Activated T-cell treated with anti-CD3 and anti-CD28 coated beads, Interleukin-2, amount 50 U/mL, for 1 hour (primary cell): ENCODE data around the gene ORC3.
"Not testable (repeated sequence)": the region's sequence is repeated elsewhere in the genome, so short reads cannot be mapped to it uniquely, and the experiment has no call there.

Source experiments
- DNase-seq: peaks from one replicate; pipeline ENCODE4 v3.0.0-alpha.2; 2020

Gene ORC3

DNA sequence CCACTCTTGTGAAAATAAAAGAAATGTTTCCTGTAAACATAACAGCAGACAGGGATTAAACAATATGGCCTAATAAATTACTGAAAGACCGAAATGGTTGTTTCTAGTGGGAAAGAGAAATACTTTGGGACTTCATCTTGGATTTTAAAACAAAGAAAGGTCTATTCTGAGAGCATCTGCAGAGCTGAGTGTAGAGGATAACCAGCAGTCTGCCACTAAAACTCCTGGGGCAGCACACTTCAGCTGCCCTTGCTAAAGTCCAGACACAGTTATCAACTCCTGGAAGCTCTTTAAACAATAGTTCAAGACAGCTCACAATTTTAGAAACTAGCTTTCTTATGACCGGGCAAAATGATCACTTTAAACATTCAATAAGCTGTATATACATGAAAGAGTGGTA is 73.5 kb downstream of the ORC3 start:
- no peak for DNase-seq

DNA sequence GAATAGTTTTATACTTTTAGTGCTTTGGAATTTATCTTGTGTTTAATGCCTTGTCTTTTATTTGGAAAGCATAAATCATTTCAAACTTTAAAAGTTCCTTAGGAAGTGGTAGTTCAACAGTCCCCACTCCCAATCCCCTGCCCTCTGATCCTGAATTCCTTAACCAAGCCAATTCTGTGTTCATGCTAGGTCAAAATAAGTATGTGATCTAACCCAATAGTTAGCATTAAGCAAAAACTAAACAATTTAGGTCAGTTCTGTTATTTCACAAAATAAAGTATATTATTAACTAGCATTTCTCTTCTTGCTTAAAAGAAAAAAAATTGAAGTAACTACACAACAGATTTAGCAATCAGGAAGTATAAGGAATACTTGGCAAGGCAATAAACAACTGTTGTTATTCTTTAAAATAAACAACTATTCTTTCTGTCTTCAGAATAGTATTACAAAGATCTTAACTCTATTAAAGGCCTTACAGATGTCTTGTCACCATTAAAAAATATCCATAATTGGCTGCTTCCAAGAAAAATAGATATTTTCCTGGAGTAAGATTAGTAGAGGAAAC is 75.1 kb downstream of the ORC3 start:
- no peak for DNase-seq

DNA sequence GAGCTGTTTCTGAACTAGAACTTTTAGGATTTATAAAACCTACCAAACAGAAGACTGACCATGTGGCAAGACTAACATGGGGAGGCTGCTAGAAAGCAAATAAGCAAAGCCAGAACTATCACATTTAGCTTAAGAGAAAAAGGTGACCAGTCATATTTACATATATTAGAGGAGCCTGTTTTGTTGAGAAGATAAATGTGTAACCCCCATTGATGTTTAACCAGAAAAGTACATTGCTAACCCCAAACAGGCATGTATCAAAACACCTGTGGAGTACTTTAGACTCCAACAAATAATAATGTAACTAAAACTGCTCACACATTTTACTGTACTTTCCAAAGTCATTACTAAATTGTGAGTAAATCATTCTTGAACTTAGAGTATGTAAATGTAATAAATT is 77.1 kb downstream of the ORC3 start:
- no peak for DNase-seq

DNA sequence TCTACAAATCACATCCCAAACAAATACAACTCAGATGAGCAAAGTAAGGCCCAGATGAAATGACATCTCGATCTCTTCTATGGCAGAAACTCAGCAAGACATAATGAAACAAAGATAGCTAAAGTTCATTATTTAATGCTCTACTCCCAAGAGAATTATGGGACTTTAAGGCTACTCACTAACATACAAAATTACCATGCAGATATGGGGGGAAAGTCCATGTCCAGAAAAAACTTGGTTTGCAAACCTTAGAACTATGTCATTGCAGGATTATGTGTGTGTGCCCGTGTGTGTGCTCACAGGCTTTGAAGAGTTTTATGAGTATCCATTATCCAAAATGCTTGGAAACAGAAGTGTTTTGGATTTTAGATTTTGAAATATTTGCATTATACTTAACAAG is 78.1 kb downstream of the ORC3 start:
- DNase-seq: no peak

DNA sequence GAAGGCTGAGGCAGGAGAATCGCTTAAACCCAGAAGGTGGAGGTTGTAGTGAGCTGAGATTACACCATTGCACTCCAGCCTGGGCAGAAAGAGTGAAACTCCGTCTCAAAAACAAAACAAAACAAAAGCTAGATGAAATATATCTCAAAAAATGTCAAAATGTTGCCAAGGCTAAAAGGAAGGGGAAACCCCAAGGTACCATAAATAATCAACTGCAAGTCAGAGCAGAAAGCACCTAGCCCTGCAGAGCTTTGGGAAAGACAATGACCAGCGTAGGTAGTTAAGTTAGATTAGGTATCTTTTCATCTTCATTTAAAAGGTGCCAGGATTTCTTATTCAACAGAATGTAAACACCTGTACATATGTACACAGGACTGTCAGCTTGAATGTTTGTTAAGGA is 79.1 kb downstream of the ORC3 start:
- no peak for DNase-seq

DNA sequence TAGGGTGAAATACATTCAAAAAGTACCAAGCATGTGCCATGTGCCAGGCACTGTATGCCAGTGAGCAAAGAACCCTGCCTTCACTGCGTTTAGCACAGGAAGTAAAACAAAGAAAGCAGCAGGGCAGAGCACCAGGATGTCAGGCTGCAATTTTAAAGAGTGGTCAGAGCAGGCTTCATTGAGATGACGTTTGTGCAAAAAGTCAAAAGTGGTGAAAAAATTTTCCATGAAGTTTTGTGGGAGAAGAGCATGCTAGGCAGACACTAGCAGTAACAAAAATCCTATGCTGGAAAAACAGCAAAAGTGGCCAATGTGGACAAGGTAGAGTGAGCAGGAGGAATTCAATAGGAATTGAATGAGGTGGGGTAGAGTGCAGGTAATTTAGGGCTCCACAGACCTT is 80.8 kb downstream of the ORC3 start:
- DNase-seq: no peak

DNA sequence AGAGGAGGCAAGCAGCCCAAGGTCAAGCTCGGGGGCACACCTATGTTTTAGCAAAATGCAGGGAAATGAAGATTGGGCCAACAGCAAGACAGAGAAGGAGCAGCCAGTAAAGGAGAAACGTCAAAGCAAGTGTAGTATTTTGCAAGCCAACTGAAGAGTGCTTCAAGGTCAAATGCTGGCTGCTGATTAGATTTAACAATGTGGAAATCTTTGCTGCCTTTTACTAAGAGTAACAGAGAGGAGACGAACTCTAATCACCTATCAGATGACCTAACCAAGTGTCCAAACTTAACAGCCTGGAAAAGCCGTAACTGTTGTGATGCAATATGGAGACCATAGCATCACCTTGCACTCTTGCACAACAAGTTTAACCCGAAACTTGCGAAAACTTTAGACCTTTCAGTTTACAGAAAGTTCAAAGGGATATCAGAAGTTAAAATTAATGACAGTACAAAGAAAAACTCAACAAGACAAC is 81.7 kb downstream of the ORC3 start:
- no peak for DNase-seq

DNA sequence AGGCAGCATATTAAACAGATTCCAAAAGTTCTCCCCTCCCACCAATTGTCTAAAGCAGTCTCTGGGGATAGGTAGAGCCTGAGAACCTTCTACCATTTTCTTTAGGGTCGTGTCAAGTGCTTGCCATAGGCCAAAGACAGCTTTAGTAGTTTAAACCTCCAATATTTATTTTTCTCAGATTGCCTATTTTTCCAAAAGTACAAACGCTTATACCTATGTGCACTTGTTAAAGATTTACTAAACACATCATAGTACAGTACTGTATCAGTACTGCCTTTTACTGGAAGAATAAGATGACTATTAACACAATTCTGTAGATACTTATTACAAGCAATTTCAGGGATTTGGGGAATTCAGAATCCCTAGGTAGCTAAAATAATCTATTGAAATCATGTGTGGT is 82.7 kb downstream of the ORC3 start:
- no peak for DNase-seq

DNA sequence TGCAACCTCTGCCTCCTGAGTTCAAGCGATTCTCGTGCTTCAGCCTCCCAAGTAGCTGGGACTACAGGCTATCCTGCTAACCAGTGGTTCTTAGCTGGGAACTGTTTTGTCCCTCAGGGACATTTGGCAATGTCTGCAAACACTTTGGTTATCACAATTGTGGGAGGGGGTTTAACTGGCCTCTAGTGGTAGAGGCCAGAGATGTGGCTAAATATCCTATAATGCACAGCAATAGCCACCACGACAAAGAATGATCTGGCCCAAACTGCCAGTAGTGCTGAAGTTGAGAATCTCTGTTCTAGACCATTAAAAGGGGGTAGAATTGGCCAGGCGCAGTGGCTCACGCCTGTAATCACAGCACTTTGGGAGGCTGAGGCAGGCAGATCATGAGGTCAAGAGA is 83.3 kb downstream of the ORC3 start:
- DNase-seq: no peak

DNA sequence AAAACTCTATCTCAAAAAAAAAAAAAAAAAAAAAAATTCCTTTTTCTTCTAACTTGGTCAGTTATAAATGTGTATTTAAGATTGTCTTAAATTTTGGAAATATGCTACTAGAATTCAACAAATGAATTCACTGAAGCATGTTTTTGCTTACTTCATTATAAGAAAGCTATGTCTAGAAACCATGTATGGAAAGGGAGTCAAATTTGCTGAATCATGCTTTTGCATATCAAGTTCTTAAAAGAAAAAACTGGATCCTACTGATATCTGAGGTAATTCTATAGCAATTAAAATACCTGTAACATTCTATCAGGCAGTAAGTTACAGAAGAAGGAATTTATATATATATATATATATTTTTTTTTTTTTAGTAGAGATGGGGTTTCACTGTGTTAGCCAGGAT is 84.4 kb downstream of the ORC3 start:
- no peak for DNase-seq

DNA sequence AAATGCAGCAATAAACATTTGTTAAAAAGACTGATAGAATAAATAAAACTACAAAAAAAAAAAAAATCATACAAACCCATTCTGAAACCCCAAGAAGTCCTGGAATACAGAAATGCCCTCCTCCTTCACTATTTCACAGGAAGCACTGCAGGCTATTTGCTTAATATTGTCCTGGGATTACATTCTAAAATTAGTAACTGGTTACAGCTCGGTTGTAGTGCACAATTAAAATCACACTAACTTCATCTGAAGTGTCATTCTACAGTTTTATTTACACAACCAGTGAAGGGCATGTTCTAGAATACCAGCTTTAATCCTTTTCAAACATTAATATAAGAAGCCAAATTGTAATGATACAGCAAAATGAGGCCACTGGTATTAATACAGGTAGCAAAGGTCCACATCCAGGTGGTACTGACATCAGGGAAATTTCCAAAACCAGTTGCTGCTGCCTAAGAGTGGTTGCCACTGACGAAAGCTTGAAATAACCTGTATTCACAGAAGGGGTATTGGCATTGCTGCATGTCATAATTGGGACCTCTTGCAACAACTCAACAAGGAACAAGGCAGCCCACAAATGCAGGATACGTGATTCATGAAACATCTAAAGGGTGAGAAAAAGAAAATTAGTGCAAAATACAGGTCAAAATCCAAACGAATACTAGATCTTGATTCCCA is 85.2 kb downstream of the ORC3 start:
- DNase-seq: no peak

DNA sequence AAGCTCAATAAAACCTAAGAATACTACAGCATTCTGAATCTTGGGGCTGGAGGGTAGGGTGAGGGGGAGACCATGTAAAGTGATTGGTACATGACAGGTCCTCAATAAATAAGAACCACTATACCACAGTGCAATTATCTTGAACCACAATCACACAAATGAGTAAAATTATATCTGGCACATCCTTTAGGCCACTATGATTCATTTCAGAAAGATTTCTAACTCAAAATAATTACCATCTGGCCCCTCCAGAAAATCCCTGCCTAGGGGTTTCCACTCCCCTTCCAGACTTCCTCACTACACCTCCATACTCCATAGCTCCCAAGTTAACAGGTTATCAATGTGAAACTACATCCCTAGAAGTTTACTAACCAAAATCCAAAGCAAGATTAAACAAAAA is 92.4 kb downstream of the ORC3 start:
- no peak for DNase-seq

DNA sequence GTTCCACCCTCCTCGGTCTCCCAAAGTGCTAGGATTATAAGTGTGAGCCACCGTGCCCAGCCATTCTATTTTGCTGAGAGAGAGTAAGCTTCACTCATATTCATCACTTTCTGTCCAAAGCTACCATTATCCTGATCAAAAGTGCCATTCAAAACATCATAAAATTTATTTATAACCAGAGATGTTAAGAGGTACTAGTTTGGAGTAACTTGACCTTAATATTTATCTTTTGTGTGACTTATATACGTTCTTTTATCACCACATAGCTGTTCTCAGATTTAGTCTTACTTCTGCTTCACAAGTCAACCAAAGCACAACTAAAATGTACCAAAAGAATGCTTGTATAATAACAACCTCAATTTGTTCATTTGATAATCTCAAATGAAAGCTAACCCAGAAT is 94.0 kb downstream of the ORC3 start:
- no peak for DNase-seq

DNA sequence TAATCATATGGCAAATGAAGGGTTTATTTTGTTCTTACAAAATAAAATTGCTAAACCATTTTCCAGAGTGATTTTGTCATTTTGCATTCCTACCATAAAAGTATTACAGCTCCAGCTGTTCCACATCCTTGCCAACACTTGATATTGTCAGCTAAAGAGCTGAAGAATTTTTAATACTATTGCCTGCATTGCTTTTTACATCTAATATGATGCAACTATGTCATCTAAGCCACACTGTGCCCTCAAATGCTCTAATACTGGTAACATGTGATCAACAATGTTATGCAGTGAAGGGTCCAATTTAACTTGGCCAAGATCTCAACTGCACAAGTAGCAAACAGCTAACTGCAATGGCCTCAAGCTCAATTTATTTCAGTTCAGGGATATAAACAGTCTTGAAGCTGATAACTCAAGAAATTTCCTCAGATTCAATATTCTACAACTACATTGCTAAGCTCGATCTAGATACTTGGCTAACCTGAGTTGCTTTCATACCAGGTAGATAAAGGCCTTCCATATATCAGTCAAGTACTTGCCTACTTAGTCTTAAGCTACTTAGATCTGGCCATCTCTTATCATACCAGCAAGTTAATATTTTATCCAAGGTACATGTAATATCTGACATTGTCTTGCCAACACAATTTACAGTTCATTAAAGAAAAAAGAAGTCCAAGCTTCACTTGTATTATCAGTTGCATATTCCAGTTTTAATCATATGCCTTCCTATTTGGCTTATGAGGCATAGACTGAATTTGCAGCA is 95.1 kb downstream of the ORC3 start:
- DNase-seq: no peak

DNA sequence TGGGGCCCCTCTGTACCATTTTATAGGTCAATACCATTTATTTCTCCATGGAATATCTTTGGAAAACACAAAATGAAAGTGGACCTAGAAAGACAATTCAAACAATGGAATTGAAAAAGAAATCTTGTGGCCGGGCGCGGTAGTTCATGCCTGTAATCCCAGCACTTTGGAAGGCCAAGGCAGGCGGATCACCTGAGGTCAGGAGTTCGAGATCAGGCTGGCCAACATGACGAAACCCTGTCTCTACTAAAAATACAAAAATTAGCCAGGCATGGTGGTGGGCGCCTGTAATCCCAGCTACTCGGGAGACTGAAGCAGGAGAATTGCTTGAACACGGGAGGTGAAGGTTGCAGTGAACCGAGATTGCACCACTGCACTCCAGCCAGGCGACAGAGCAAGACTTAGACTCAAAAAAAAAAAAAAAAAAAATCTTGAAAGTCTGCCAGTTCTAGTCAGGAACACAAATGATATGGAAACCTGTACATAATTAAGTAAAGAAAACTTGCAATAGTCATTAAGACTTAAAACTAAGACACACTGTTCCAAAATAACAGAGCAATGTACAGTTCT is 96.8 kb downstream of the ORC3 start:
- DNase-seq: not testable (repeated sequence)

DNA sequence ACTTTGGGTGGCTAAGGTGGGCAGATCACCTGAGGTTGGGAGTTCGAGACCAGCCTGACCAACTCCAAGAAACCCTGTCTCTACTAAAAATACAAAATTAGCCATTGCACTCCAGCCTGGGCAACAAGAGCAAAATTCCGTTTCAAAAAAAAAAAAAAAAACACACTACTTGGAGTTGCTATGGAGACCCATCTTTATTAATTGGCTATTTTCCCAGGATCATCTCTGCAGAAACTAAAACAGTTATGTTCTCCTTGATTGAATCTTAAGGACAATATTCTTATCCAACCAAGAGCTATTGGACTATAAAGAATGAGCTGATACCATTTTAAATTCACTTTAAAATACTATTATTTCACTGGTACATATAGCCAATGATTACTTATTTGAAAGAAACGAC is 97.4 kb downstream of the ORC3 start:
- DNase-seq: no peak

DNA sequence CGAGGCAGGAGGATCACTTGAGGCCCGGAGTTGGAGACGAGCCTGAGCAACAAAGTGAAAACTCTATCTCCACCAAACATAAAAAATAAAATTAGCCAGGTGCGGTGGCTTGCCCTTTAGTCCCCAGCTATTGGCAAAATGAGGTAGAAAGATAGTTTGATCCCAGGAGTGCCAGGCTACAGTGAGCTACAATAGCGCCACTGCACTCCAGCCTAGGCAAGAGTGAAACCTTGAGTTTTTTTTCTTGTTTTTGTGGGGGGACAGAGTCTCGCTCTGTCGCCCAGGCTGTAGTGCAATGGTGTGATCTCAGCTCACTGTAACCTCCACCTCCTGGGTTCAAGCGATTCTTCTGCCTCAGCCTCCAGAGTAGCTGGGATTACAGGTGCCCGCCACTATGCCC is 98.0 kb downstream of the ORC3 start:
- DNase-seq: not testable (repeated sequence)

DNA sequence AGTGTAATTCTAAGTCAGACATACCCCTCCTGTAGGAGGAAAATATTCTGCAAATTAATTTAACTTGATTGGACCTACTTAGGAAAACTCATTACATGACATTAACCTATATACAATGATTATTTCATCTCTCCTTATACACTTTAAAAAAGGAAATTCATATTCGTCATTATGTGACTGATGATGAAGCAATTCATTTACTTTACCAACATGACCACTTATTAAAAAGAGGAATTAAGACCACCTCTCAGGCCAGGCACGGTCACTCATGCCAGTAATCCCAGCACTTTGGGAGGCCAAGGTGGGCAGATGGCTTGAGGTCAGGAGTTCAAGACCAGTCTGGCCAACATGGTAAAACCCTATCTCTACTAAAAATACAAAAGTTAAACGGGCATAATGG is 100.5 kb downstream of the ORC3 start:
- DNase-seq: no peak

DNA sequence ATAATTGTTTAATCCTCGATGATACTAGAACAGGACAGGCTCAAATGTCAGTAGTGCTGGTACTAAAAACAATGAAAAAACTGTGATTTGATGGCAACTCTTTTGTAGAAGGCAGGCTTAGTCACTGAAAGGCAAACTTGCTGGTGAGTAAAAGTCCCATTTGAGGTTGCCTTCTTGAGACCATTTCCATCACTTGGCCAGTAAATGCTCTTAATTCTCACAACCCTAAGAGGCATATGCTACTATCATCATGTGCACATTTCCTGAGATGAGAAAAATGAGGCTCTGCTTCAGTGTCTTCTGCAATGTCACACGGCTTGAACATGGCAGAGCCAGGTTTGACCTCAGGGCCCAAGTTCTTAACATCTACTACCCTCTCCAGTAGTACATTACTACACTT is 102.2 kb downstream of the ORC3 start:
- no peak for DNase-seq

DNA sequence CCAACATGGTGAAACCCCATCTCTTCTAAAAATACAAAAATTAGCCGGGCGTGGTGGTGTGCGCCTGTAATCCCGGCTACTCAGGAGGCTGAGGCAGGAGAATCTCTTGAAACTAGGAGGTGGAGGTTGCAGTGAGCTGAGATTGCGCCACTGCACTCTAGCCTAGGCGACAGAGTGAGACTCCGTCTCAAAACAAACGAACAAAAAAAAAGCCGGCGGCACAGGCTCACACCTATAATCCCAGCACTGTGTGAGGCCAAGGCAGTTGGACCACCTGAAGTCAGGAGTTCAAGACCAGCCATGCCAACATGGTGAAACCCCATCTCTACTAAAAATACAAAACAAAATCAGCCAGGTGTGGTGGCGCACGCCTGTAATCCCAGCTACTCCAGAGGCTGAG is 106.9 kb downstream of the ORC3 start:
- not testable (repeated sequence) for DNase-seq

DNA sequence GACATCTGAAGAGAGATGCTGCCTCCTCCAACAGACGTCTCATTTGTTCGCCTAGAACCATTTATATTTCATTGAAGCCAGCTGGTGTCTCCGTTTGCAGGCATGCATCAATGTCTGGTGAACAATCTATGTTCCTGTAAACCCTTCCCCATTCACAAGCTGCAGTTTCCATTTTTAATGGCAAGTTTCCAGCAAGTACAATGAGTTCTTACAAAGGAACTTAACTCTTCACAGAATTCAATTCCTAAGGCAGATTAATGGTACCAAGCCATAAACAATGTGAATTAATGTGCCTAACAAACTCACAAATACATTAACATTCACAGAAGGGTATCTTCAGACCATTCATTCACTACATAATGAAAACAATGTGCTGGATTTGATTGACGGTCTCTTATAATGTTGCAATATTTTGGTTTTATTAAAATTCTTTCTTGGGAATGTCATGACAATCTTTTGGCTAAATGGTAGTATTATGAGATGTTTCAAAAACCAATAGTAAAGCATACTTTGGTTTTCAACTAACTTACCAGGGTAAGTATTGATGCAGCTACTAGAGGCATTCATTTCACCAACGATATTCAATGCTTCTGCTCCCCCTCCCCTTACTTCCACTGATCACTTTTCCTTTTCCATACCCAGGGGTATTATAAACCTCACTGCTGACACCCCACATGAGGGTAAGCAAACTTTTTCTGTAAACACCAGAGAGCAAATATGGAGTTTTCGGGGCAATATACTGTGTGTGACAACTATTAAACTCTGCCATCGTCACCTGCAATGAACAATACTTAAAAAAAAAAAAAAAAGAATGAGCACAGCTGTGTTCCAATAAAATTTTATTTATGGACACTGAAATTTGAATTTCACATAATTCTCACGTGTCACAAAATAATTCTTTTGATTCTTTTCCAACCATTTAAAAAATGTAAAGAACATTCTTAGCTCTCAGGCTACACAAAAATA is 107.9 kb downstream of the ORC3 start:
- no peak for DNase-seq

DNA sequence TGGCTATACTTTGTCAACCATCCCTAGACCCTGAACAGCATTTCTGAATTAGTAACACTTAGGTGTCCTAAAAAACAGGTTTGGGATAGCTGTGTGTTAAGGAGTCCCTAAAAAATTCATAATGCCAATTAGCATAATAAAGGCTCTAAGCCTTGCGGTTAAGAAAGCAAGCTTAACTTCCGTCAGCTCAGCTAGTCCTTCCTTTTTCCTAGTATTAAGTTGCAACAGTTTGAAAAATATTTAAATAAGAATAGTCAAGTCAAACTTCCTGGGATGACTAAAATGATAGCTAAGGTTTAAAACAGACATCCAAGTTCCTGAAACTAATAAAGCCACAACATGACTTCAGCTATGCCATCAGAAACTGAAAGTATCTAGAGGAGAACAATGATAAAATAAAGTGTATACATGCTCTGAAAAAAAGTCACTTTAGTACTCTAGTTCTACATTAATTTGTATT is 108.6 kb downstream of the ORC3 start:
- no peak for DNase-seq

DNA sequence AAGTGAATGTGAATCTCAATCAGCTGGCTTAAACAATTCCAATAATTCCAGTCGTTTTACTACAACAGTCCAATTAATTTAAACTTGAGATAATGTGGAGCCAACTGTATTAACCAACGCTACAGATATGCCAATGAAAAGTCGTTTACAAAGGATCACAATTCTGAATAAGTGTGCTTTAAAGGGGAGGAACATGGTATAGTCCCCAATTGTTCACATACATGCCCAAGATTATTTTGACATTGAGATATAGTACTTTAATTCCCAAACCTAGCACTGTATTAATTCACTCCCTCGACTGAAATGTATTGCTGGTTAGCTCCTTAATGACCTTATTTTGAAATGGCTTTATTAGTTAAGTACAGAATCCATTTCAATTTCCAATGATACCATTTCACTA is 109.6 kb downstream of the ORC3 start:
- DNase-seq: no peak
